ENCODE measurements around the gene KIAA0825. TPM values are rescaled to one million over a fixed set of nuclear protein-coding genes. Genes with fewer than 3 reads are reported as not detected.

KIAA0825 gene
- total and polyA plus RNA-seq, 2 experiments from 2014 or later: 1.7 to 1.8 TPM

DNA sequence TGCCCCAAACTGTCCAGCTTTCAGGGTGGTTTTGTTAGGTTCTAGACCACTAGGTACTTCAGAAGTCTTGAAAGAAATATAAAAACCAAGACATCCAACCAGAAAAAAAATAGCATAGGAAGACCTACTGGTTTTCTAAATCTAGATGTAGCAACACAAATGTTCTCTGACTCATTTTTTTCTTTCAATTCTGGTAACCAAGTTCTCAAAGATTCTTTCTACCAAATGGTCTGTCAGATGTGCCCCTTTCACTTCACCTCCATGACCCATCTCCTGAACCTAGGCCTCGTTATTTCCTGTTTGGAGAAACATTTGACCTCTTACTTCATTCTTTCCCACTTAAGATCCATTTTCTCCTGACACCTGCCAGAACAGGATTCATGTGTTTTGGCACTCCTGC, 355.3 kb downstream of the KIAA0825 start:
- Mint-ChIP-seq H3K36me3 (ENCODE audit: low read depth) (peaks cover 3% of the 10 kb centered on the region; the same call in 2 of the 3 replicates), H3K9me3 (no peaks in the 10 kb centered on the region)
- no peak overlapping the region for H3K4me3 ChIP-seq

More for the DNA sequence above, 355.3 kb downstream of the KIAA0825 start:
- Histone ChIP-seq H3F3A (replicated peaks; ENCODE audit: low read depth) (no peaks in the 10 kb centered on the region), H3K36me3 (ENCODE audit: insufficient read depth) (no peaks in the 10 kb centered on the region), H3K4me2 (no peak overlapping the region), H3K27ac (ENCODE audit: low read depth) (no peak overlapping the region), H3K79me2 (replicated peaks; ENCODE audit: insufficient read depth) (peaks cover 62% of the 10 kb centered on the region), H3K27me3 (ENCODE audit: insufficient read depth) (no peaks in the 10 kb centered on the region), H3K4me1 (ENCODE audit: insufficient read depth) (peaks cover 20% of the 10 kb centered on the region), H2AFZ (no peak overlapping the region), H4K20me1 (replicated peaks; ENCODE audit: insufficient read depth) (0 out of 2 replicates have a peak, but pooled peaks cover 1% of the 10 kb centered on the region), H3K9me2 (ENCODE audit: insufficient read depth) (no peaks in the 10 kb centered on the region)
- no peaks in the 10 kb centered on the region for H3K27me3 Mint-ChIP-seq (ENCODE audit: insufficient read depth, low read depth, poor library complexity)
- TF ChIP-seq ZNF331 (CRISPR knock-in tag; IDR thresholded peaks at IDR 0.05; ENCODE audit: low read depth) (no peak), ZNF114 (CRISPR knock-in tag; IDR thresholded peaks at IDR 0.05) (no peak), STAT1 (IDR thresholded peaks at IDR 0.05; ENCODE audit: unreplicated experiment) (no peak), JUNB (IDR thresholded peaks at IDR 0.05; ENCODE audit: unreplicated experiment) (no peak), POLR2AphosphoS5 (IDR thresholded peaks at IDR 0.05; ENCODE audit: low read depth) (no peak), CTCF (conservative IDR thresholded peaks at IDR 0.05; ENCODE audit: low read depth in 2 of 2) (no peak), ETS1 (IDR thresholded peaks at IDR 0.05) (no peak), REST (IDR thresholded peaks at IDR 0.05; ENCODE audit: unreplicated experiment) (no peak), EZH2 (IDR thresholded peaks at IDR 0.05; ENCODE audit: low read depth, unreplicated experiment) (no peak), EZH2phosphoT487 (IDR thresholded peaks at IDR 0.05; ENCODE audit: unreplicated experiment) (no peak), ZNF462 (CRISPR knock-in tag; IDR thresholded peaks at IDR 0.05) (no peak), CREB1 (CRISPR knock-in tag; IDR thresholded peaks at IDR 0.05; ENCODE audit: low read depth) (no peak)
- ATAC-seq: no peak
- no peak overlapping the region for H3K27ac Mint-ChIP-seq
- DNase-seq (ENCODE audit: low spot score): no peak
- no peak overlapping the region for H3K4me3 Mint-ChIP-seq
- H3K4me1 Mint-ChIP-seq: peaks cover 16% of the 10 kb centered on the region

Data from GM23338 (cell line).